DND-41 (cell line): Measurements from ENCODE around the gene PNPLA1.

Experiments used
- EZH2 ChIP-seq: IDR thresholded peaks from 3 replicates; pipeline ENCODE4 v1.6.1; 2012; ENCODE audit warnings: borderline replicate concordance, low read depth, mild to moderate bottlenecking, moderate library complexity, low read length, inconsistent platforms; ENCODE audit not compliant: severe bottlenecking
- TF ChIP-seq, protein P1 (sequence below): IDR thresholded peaks from 2 replicates; pipeline ENCODE4 v1.5.1; 2012; ENCODE audit warnings: borderline replicate concordance, low read length, moderate library complexity, mild to moderate bottlenecking; ENCODE audit not compliant: poor library complexity, severe bottlenecking; ENCODE audit errors: extremely low read depth

- TF ChIP-seq, protein P1, sequence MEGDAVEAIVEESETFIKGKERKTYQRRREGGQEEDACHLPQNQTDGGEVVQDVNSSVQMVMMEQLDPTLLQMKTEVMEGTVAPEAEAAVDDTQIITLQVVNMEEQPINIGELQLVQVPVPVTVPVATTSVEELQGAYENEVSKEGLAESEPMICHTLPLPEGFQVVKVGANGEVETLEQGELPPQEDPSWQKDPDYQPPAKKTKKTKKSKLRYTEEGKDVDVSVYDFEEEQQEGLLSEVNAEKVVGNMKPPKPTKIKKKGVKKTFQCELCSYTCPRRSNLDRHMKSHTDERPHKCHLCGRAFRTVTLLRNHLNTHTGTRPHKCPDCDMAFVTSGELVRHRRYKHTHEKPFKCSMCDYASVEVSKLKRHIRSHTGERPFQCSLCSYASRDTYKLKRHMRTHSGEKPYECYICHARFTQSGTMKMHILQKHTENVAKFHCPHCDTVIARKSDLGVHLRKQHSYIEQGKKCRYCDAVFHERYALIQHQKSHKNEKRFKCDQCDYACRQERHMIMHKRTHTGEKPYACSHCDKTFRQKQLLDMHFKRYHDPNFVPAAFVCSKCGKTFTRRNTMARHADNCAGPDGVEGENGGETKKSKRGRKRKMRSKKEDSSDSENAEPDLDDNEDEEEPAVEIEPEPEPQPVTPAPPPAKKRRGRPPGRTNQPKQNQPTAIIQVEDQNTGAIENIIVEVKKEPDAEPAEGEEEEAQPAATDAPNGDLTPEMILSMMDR: no peak
- TF ChIP-seq EZH2: no peak
These were observed 26.4 kb downstream of the PNPLA1 start for GRCh38 chr6:36296240-36296639.
